Nucleus accumbens (tissue), 56 donors: Measurements from ENCODE around the gene TREX2.
"Not testable (repeated sequence)": the region's sequence is repeated elsewhere in the genome, so short reads cannot be mapped to it uniquely, and the experiment has no call there.

Experiments
- DNase-seq, 56 donors: peaks; one replicate each; lab custom pipeline; 2025; lab: John Stamatoyannopoulos, UW

The TREX2 gene

GRCh38 chrX:153411255-153411987 lies 34.4 kb downstream of the TREX2 start, which contains the start of gene ZFP92:
Gene ZFP92 (plus strand): TSS chrX:153411472. CDS start chrX:153418323, 6,851 bp downstream.
- peak in 17 of 56 donors; percentile 1 to 38 (median 11) for DNase-seq

DNA sequence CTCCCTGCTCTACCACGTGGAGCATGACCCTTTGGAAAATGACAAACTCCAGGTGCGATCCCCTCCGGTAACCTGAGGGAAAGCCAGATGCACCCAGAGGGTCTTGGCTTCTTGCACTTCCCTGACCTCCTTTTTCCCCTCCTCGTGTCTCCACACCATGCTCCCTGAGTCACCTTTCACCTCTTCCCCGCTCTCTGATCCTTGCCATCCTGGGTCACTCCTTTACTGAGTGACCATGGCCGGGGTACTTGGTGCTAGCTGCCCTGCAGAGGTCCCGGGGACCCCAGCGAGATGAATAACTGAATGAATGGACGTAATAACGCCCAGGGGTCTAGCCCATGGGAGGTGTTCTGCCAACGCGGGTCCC lies 35.0 kb downstream of the TREX2 start:
- DNase-seq = no peak

GRCh38 chrX:153410373-153410772 lies 35.5 kb downstream of the TREX2 start:
- DNase-seq = no peak

GRCh38 chrX:153409414-153410101 lies 36.3 kb downstream of the TREX2 start:
- DNase-seq = no peak

DNA sequence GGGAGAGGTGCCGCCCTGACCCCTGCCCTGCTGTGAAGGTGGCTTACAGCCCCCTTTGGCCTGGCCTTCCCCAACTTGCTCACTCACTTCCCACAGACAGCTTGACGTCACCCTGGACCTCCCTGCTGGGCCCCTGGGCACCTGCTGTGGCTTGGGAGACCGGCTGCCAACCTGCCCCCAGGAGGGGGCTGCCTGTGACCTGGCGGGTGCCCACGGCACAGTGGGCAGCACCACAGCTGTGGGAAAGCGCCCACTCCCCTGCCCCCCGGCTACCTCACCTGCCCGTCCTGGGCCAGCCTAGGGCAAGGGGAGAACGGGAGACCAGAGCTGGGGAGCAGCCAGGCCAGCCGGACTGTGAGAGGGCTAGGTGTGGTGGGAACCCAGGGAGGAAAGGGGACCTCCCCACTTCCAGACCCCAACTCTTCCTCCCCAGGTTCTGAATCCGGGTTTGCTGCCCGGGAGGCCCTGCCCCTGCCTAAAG lies 36.9 kb downstream of the TREX2 start:
- no peak for DNase-seq

DNA sequence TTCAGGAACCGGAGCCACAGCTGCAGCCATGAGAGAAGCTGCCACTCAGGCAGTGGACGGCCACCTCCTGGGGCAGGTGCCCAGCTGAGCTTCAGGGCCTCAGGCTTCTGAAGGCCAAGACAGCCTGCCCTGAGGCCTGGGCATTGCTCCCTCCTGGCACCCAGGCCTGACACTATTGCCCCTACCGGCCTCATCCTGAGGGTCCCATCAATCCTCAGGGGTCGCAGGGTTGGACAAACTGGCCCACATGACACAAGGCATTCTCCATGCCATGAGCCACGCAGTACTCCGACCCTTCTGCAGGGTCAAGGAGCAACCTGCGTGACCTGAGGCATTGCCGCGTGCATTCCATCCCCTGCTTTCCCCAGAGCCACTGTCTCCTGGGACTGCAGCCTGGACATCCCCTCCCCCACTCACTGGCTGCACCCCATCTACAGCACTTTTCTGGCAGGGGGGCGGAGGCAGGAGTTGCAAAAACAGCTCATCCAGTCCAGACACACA lies 37.6 kb downstream of the TREX2 start:
- DNase-seq = no peak

GRCh38 chrX:153407736-153408135 lies 38.1 kb downstream of the TREX2 start:
- DNase-seq = no peak

- DNase-seq = no peak
Observed at GRCh38 chrX:153406903-153407302, 39.0 kb downstream of the TREX2 start.

DNA sequence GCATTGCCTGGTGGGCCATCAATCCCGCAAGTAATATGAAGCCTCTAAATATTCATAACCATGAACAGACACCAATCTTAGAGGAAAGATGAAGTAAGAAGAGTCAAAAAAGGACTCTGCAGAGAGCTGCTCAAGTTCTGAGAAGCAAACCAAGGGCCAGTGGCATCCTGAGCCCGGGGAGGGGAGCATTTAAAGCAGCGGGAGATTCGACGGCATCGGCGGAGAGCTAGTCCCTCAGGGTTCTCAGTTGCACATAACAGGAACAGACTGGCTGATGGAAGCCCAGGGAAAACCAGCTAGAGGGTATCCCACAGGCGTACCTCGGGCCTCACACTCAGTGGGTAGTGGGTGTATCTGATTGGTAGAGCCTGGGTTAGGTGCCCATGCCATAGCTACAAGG lies 39.8 kb downstream of the TREX2 start:
- DNase-seq = no peak

GRCh38 chrX:153405426-153405825 lies 40.4 kb downstream of the TREX2 start:
- peak in 1 of 56 donors; percentile 16 for DNase-seq

GRCh38 chrX:153404333-153404732 lies 41.5 kb downstream of the TREX2 start:
- not testable (repeated sequence) for DNase-seq

DNA sequence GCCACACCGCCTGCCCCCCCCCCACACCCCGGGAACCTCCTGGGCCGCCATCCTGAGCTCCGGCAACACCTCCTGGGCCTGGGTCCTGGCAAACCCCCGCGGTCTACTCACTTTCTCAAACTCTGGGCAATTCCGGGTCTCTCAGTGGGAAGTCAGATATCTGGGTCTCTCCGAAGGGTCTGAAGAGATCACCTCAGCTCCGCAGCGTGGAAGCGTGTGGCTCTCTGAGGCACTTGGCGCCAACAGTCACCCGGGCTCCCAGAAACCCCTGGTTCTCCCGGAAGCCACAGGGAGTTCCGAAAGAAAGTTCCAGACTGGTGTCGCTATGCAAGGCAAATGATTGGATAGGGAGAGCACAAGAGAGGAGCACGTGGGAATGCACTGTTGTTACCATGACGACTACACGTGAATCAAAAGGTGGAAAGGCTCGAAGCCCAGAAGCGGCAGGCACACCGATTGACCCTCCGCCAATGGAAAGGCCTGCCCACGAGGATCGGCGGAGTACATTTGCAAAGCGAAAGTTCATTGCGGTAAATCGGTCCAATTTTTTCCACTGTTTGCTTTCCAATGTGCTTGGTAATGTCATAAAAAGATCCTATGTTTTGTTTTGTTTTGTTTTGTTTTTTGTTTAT lies 44.6 kb downstream of the TREX2 start, which contains the start of gene PNMA6E:
TSS of gene PNMA6E (minus strand) at position 218 of the 632 bp plus-strand sequence. CDS start 2,501 bp downstream, outside the sequence.
- DNase-seq = no peak

GRCh38 chrX:153400146-153401132 lies 45.4 kb downstream of the TREX2 start:
- DNase-seq = no peak

GRCh38 chrX:153398275-153398960 lies 47.4 kb downstream of the TREX2 start:
- DNase-seq = no peak

GRCh38 chrX:153397256-153397960 lies 48.4 kb downstream of the TREX2 start:
- DNase-seq = no peak

DNA sequence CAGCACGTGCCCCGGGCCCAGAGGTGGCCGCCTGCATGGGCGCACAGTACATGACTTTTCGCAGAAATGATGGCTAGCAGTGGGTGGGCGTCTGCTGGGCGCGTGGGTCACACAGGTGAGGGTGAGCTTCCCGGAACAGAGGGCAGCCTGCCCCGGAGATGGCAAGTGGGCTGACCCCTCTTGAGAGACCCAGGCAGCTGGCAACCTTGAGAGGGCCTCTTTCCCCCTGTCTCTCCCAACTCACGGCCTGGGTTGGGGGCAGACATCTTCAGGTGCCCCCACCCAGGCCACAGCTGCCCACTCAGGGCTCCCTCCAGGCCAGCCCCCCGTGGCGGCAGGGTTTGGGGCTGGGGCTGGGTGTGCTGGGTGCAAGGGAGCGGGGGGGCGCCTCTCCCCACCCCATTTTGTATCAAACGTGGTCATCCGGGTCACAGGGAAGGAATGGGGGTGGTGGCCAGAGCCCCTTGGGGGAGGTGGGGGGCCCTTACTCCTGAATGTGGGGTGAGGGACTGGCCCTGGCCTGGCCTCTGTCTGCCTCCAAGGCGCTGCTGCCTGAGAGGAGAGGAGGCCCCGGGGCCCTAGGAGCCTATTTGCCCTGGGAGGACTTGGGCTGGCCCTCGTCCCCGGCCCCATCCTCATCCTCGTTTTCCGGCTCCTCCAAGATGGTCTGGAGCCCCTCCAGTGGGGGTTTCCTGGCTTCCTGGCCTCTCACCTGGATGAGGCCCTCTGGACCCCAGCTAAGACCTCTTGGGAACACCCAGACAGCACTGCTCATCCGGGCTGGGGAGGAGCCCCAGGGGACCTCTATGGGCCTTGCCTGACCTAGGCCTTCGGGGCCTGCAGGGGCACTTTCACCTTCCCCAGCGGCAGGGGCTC lies 49.3 kb downstream of the TREX2 start:
- DNase-seq = no peak

DNA sequence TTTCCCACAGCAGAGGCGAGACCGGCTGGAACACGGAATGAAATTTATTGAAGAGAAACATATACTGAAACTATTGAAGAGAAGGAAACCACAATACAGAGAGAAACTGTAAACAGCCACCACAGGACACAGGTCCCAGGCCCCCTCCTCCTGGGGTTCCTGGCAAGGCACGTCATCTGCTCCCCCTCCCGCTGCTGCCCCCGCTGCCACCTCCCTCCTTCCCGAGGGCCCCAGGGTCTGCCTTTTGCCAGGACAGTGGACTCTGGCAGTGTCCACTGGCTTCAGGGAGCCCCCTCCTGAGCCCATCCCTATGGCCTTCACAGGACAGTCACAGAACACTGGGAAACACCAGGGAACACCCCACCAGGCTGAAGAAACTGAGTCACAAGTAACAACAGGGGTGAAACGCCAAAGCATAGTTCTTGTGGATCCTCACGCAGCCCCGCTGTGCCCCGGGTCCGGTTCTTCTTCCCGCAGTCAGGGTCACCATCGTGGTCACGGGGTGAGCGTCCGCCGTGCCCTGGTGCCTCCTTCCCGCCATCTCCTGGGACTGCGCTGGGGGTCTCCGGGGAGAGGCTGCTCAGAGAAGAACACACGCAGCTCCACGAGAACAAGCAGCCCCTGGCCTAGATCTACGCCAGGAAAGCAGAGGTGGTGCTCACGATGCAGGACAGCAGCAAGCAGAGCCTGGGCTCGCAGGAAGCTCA lies 50.1 kb downstream of the TREX2 start:
- no peak for DNase-seq
